Measurements from ENCODE around the gene KIF5A.
"Not testable (repeated sequence)": the region's sequence is repeated elsewhere in the genome, so short reads cannot be mapped to it uniquely, and the experiment has no call there.

KIF5A gene

GRCh38 chr12:57554453-57554852, 4.6 kb downstream of the KIF5A start:
- no peak for DNase-seq (ENCODE audit: low spot score)
- no peaks in the 10 kb centered on the region for H3K4me1 ChIP-seq (ENCODE audit: insufficient read depth, poor library complexity, severe bottlenecking)
- TF ChIP-seq, protein P1, sequence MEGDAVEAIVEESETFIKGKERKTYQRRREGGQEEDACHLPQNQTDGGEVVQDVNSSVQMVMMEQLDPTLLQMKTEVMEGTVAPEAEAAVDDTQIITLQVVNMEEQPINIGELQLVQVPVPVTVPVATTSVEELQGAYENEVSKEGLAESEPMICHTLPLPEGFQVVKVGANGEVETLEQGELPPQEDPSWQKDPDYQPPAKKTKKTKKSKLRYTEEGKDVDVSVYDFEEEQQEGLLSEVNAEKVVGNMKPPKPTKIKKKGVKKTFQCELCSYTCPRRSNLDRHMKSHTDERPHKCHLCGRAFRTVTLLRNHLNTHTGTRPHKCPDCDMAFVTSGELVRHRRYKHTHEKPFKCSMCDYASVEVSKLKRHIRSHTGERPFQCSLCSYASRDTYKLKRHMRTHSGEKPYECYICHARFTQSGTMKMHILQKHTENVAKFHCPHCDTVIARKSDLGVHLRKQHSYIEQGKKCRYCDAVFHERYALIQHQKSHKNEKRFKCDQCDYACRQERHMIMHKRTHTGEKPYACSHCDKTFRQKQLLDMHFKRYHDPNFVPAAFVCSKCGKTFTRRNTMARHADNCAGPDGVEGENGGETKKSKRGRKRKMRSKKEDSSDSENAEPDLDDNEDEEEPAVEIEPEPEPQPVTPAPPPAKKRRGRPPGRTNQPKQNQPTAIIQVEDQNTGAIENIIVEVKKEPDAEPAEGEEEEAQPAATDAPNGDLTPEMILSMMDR (IDR thresholded peaks at IDR 0.05; ENCODE audit: poor library complexity, severe bottlenecking), result no peak
- no peak for ATAC-seq (ENCODE audit: low read depth)
- no peaks in the 10 kb centered on the region for H3K27me3 ChIP-seq (ENCODE audit: insufficient read depth, poor library complexity, severe bottlenecking)
- H3K9me3 ChIP-seq (ENCODE audit: severe bottlenecking), result no peaks in the 10 kb centered on the region
- H3K27ac ChIP-seq (ENCODE audit: poor library complexity, severe bottlenecking), result no peak overlapping the region
- no peak overlapping the region for H3K4me3 ChIP-seq (ENCODE audit: severe bottlenecking)
- no peaks in the 10 kb centered on the region for H3K36me3 ChIP-seq (ENCODE audit: low read depth)

DNA sequence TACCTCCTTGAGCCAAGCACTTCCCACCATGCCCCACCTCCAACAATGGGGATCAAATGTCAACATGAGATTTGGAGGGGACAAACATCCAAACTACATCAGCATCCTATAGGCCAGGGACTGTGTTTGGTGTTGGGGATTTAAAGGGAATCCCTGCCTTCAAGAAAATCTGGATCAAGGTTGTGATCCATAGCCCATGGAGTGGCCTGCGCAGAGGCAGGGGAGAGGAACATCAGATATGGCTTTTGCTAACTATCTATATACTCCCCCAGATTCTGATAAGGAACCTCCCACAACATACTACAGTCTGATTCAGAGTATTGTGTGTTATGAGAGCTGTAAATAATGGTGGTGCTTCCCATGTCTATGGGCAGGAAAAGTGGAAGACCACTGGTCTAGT, 5.1 kb downstream of the KIF5A start:
- Histone ChIP-seq H3K36me3 (ENCODE audit: low read depth) (no peaks in the 10 kb centered on the region), H3K27me3 (ENCODE audit: insufficient read depth, poor library complexity, severe bottlenecking) (no peaks in the 10 kb centered on the region), H3K9me3 (ENCODE audit: severe bottlenecking) (no peaks in the 10 kb centered on the region), H3K4me1 (ENCODE audit: insufficient read depth, poor library complexity, severe bottlenecking) (no peaks in the 10 kb centered on the region), H3K4me3 (ENCODE audit: severe bottlenecking) (no peak overlapping the region), H3K27ac (ENCODE audit: poor library complexity, severe bottlenecking) (no peak overlapping the region)
- TF ChIP-seq, protein P1 (IDR thresholded peaks at IDR 0.05; ENCODE audit: poor library complexity, severe bottlenecking), result no peak
- DNase-seq (ENCODE audit: low spot score) (no peak), ATAC-seq (ENCODE audit: low read depth) (no peak)

GRCh38 chr12:57558864-57559263, 9.0 kb downstream of the KIF5A start:
- Histone ChIP-seq H3K27me3 (ENCODE audit: insufficient read depth, poor library complexity, severe bottlenecking) (no peaks in the 10 kb centered on the region), H3K27ac (ENCODE audit: poor library complexity, severe bottlenecking) (no peak overlapping the region), H3K36me3 (ENCODE audit: low read depth) (no peaks in the 10 kb centered on the region), H3K9me3 (ENCODE audit: severe bottlenecking) (no peaks in the 10 kb centered on the region), H3K4me3 (ENCODE audit: severe bottlenecking) (no peak overlapping the region), H3K4me1 (ENCODE audit: insufficient read depth, poor library complexity, severe bottlenecking) (no peaks in the 10 kb centered on the region)
- DNase-seq (ENCODE audit: low spot score) (no peak), ATAC-seq (ENCODE audit: low read depth) (no peak)
- TF ChIP-seq, protein P1 (IDR thresholded peaks at IDR 0.05; ENCODE audit: poor library complexity, severe bottlenecking), result no peak

DNA sequence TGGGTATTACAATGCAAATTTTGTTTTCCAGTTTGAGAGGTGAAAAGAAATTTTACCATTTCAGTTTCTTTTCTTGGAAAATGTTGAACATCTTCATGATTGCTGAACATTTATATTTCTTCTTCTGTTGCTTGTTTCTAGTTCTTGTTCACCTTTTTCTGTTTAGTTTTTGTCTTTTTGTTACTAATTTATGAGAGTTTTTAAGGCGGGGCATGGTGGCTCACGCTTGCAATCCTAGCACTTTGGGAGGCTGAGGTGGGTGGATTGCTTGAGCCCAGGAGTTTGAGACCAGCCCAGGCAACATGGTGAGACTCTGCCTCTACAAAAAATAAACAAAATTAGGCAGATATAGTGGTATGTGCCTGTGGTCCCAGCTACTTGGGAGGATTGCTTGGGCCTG, 10.7 kb downstream of the KIF5A start:
- no peak overlapping the region for H3K4me3 ChIP-seq (ENCODE audit: severe bottlenecking)
- H3K4me1 ChIP-seq (ENCODE audit: insufficient read depth, poor library complexity, severe bottlenecking), result no peaks in the 10 kb centered on the region
- no peaks in the 10 kb centered on the region for H3K9me3 ChIP-seq (ENCODE audit: severe bottlenecking)
- TF ChIP-seq, protein P1 (IDR thresholded peaks at IDR 0.05; ENCODE audit: poor library complexity, severe bottlenecking), result no peak
- H3K27me3 ChIP-seq (ENCODE audit: insufficient read depth, poor library complexity, severe bottlenecking), result no peaks in the 10 kb centered on the region
- H3K27ac ChIP-seq (ENCODE audit: poor library complexity, severe bottlenecking), result no peak overlapping the region
- no peak for ATAC-seq (ENCODE audit: low read depth)
- no peaks in the 10 kb centered on the region for H3K36me3 ChIP-seq (ENCODE audit: low read depth)
- DNase-seq (ENCODE audit: low spot score), result no peak

DNA sequence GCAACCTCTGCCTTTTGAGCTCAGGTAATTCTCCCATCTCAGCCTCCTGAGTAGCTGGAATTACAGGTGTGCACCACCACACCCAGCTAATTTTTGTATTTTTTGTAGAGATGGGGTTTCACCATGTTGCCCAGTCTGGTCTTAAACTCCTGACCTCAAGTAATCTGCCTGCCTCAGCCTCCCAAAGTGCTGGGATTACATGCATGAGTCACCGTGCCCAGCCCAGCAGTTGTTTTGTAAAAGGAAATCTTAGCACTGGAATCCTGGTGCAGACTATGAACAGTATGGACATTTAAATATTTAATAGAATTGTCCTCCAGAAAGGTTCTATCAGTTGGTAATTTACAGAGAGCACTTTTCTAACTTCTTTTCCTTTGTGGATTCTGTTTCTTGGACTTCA, 11.3 kb downstream of the KIF5A start:
- H3K27me3 ChIP-seq (ENCODE audit: insufficient read depth, poor library complexity, severe bottlenecking); H3K36me3 ChIP-seq (ENCODE audit: low read depth); H3K4me3 ChIP-seq (ENCODE audit: severe bottlenecking); H3K9me3 ChIP-seq (ENCODE audit: severe bottlenecking); H3K4me1 ChIP-seq (ENCODE audit: insufficient read depth, poor library complexity, severe bottlenecking); DNase-seq (ENCODE audit: low spot score); H3K27ac ChIP-seq (ENCODE audit: poor library complexity, severe bottlenecking): not testable (repeated sequence)
- 0 out of 3 replicates have a peak, but pooled peaks have one; percentile 41 for ATAC-seq (ENCODE audit: low read depth)

Data from RWPE2 (cell line).